Activated B cell treated with CpG ODN at 0.5 μM for 24 hours (primary cell): ENCODE measurements around the gene C12orf75. TPM values are rescaled to one million over a fixed set of nuclear protein-coding genes. Genes with fewer than 3 reads are reported as not detected.

Experiments used
- ATAC-seq: fragments of 200-7000 bp; cut with Tn5 transposase; one replicate; pipeline ENCODE4 v1.10.0; 2021; ENCODE audit warnings: low read depth, mild to moderate bottlenecking, moderate library complexity
- CTCF ChIA-PET: fragments of 350-600 bp; sonication (Branson Sonifier 250); formaldehyde crosslinking; loops from one replicate; lab custom pipeline; 2021; ENCODE audit warnings: antibody characterized with exemption; lab: Charles Lee
- POLR2A ChIA-PET: fragments of 350-600 bp; sonication (Branson Sonifier 250); formaldehyde crosslinking; loops from one replicate; lab custom pipeline; 2021; ENCODE audit warnings: antibody characterized with exemption; lab: Charles Lee
- DNase-seq: peaks from one replicate; pipeline ENCODE4 v3.0.0; 2022
- H3K27ac Mint-ChIP-seq: one replicate; pipeline ENCODE4 v1.8.0; 2020; ENCODE audit warnings: mixed read lengths
- H3K27me3 Mint-ChIP-seq: one replicate; pipeline ENCODE4 v1.8.0; 2021; ENCODE audit warnings: mixed read lengths
- H3K36me3 Mint-ChIP-seq: one replicate; pipeline ENCODE4 v1.8.0; 2021; ENCODE audit warnings: low read depth, mixed read lengths
- H3K4me1 Mint-ChIP-seq: one replicate; pipeline ENCODE4 v1.8.0; 2021; ENCODE audit warnings: mixed read lengths
- H3K4me3 Mint-ChIP-seq: one replicate; pipeline ENCODE4 v1.8.0; 2020; ENCODE audit warnings: mild to moderate bottlenecking, mixed read lengths
- H3K9me3 Mint-ChIP-seq: one replicate; pipeline ENCODE4 v1.8.0; 2020; ENCODE audit warnings: mixed read lengths
- intact Hi-C: fragments of 100-400 bp; cut with micrococcal nuclease; formaldehyde crosslinking; loops from one replicate; pipeline ENCODE4 v1.15.1; 2024
- total RNA-seq: library from RNA; stranded (reverse); gene quantifications from 2 replicates; pipeline ENCODE4 v1.2.3, GENCODE V29; 2022
- TF ChIP-seq, protein P1 (sequence below): fragments of 200-600 bp; IDR thresholded peaks from one replicate; pipeline ENCODE4 v1.8.0; 2022; ENCODE audit warnings: antibody characterized with exemption, mild to moderate bottlenecking

C12orf75 gene
- total RNA-seq, 1 donor from 2014 or later: 37.1 TPM

DNA sequence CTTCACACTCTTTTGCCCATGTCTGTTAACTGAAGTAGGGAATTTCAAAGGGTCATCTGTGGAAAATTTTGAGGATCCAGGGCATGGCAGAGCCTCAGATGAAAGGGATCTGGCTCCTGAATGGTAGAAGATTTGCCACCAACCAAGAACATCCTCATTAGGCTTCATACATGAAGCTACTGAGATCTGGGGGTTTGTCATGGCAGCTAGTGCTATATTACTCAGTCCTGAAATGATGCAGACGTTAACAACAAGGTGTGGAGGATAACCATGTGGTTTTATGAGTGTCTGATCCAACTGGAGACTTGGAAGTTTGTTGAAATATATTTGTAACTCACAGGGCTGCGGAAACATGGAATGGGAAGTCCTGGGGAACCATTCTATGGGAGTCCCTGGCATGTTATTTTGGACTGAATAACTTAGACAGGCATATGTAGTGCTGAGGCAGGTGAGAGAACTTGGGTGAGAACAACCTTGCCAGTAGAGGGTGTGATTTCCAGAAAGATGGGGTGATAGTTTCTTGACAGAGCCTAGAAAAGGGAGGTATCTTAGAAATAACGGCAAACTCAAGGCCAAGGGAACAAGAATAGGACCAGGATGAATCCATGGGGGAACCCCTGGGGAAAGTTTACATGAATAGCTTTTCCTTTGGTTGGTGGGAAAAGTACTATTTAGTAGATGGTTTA is 42.0 kb upstream of the C12orf75 start:
- peaks cover 8% of the 10 kb centered on the region for H3K27me3 Mint-ChIP-seq
- intact Hi-C loops: no loop called here
- ATAC-seq: no peak
- no peak overlapping the region for H3K27ac Mint-ChIP-seq
- H3K36me3 Mint-ChIP-seq: no peaks in the 10 kb centered on the region
- no peak for DNase-seq
- CTCF ChIA-PET: interaction anchor here (1.5 kb wide), 1 partner anchor 95 kb away, joined by 5 read pairs; no protein-coding TSS in a partner anchor
- H3K4me1 Mint-ChIP-seq: no peaks in the 10 kb centered on the region
- H3K4me3 Mint-ChIP-seq: no peak overlapping the region
- H3K9me3 Mint-ChIP-seq: no peaks in the 10 kb centered on the region
- TF ChIP-seq, protein P1, sequence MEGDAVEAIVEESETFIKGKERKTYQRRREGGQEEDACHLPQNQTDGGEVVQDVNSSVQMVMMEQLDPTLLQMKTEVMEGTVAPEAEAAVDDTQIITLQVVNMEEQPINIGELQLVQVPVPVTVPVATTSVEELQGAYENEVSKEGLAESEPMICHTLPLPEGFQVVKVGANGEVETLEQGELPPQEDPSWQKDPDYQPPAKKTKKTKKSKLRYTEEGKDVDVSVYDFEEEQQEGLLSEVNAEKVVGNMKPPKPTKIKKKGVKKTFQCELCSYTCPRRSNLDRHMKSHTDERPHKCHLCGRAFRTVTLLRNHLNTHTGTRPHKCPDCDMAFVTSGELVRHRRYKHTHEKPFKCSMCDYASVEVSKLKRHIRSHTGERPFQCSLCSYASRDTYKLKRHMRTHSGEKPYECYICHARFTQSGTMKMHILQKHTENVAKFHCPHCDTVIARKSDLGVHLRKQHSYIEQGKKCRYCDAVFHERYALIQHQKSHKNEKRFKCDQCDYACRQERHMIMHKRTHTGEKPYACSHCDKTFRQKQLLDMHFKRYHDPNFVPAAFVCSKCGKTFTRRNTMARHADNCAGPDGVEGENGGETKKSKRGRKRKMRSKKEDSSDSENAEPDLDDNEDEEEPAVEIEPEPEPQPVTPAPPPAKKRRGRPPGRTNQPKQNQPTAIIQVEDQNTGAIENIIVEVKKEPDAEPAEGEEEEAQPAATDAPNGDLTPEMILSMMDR: no peak
- POLR2A ChIA-PET: no interaction called here

DNA sequence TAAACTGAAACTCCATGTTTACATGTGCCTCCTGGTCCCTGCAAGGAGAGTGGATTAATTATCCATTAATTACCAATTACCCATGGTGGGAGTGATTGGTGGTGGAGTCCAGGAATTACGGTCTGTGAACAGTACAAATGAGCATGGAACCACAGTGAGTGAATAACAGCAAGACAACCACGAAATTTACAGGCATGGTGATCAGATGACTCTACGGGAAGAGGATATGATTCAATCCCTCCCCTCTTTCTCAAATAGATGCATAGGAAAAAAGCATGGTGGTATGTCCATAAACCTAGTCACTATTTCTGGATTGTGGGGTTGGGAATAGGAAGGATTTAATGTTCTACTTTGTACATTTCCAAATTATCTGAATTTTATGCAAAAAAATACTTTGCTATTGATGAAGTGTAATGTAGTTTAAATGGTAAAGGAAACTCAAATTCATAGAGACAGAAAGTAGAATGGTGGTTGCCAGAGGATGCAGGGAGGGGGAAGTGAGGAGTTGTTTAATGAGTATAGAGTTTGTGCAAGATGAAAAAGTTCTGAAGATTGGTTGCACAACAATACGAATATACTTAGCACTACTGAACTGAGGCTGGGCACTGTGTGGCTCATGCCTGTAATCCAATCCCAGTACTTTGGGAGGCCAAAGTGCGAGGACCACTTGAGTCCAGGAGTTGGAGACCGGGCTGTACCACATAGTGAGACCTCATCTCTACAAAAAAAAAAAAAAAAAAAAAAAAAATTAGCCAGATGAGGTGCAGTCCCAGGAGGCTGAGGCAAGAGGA is 41.2 kb upstream of the C12orf75 start:
- ChIA-PET CTCF (no interaction called here), POLR2A (no interaction called here)
- H3K27ac Mint-ChIP-seq: no peak overlapping the region
- intact Hi-C loops: no loop called here
- H3K36me3 Mint-ChIP-seq: no peaks in the 10 kb centered on the region
- TF ChIP-seq, protein P1: no peak
- DNase-seq: no peak
- H3K4me3 Mint-ChIP-seq: no peak overlapping the region
- no peak for ATAC-seq
- peaks cover 7% of the 10 kb centered on the region for H3K27me3 Mint-ChIP-seq
- no peaks in the 10 kb centered on the region for H3K4me1 Mint-ChIP-seq
- no peaks in the 10 kb centered on the region for H3K9me3 Mint-ChIP-seq

DNA sequence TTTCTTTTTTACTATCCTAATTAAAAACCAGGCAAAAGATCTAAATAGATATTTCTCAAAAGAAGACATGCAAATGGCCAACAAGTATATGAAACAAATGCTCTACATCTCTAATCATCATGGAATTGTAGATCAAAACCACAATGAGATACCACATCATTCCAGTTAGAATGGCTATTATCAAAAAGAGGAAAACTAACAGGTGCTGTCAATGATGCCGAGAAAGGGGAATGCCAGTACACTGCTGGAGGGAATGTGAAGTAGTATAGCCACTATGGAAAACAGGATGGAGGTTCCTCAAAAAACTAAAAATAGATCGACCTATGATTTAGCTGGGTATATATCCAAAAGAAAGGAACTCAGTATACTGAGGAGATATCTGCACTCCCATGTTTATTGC is 39.0 kb upstream of the C12orf75 start:
- H3K4me1 Mint-ChIP-seq: no peaks in the 10 kb centered on the region
- ChIA-PET CTCF (no interaction called here), POLR2A (no interaction called here)
- no peaks in the 10 kb centered on the region for H3K36me3 Mint-ChIP-seq
- H3K4me3 Mint-ChIP-seq: no peak overlapping the region
- no peak overlapping the region for H3K27ac Mint-ChIP-seq
- ATAC-seq (no peak), DNase-seq (no peak)
- H3K27me3 Mint-ChIP-seq: peaks cover 11% of the 10 kb centered on the region
- intact Hi-C loops: no loop called here
- TF ChIP-seq, protein P1: no peak
- H3K9me3 Mint-ChIP-seq: no peaks in the 10 kb centered on the region

DNA sequence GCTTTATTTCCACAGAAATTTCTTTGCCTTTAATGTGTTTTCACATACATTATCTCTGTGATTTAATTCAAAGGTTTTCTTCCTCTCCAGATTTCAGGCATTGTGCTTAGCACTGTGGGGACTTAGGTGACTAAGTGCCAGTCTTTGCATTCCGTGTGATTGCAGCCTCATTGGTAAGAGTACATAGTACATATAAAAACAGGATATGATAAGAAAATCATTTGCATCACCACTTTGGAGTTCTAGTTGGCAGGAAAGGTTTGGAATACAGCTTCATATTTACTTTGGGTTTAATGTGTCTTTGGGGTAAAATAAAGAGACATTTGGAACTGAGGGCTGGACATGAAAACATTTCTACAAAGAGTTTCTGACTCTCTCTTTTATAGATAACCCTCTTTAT is 37.8 kb upstream of the C12orf75 start:
- no peak overlapping the region for H3K27ac Mint-ChIP-seq
- ChIA-PET CTCF (no interaction called here), POLR2A (no interaction called here)
- DNase-seq (no peak), ATAC-seq (no peak)
- H3K4me3 Mint-ChIP-seq: no peak overlapping the region
- peaks cover 11% of the 10 kb centered on the region for H3K27me3 Mint-ChIP-seq
- intact Hi-C loops: no loop called here
- no peaks in the 10 kb centered on the region for H3K4me1 Mint-ChIP-seq
- H3K9me3 Mint-ChIP-seq: peaks cover 1% of the 10 kb centered on the region
- H3K36me3 Mint-ChIP-seq: no peaks in the 10 kb centered on the region
- TF ChIP-seq, protein P1: no peak

DNA sequence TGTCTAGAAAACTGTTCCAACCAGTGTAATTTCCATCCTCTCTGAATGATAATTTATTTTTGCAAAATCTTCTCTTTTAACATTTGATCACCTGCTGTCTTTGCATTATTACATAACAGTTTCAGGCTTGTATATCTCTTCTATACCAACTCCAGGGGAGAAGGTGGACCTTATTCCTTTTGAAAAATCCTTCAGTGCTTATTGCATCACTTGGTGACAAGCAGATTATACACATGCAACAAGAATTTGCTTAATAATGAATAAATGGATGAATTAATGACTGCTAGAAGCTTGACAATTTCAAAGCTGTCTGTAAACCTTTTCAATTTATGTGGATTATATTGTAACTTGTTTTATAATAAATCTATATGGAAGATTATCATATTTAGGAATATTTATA is 37.3 kb upstream of the C12orf75 start:
- Mint-ChIP-seq H3K27me3 (peaks cover 11% of the 10 kb centered on the region), H3K4me3 (no peak overlapping the region), H3K9me3 (peaks cover 5% of the 10 kb centered on the region), H3K4me1 (no peaks in the 10 kb centered on the region), H3K27ac (no peak overlapping the region), H3K36me3 (no peaks in the 10 kb centered on the region)
- DNase-seq (no peak), ATAC-seq (no peak)
- intact Hi-C loops: no loop called here
- ChIA-PET CTCF (no interaction called here), POLR2A (no interaction called here)
- TF ChIP-seq, protein P1: no peak
